ENCODE results near the gene UBAP2. TPM values are rescaled to one million over a fixed set of nuclear protein-coding genes. Genes with fewer than 3 reads are reported as not detected.

Gene UBAP2
- total RNA-seq, 1 donor from 2014 or later = 73.3 TPM

DNA sequence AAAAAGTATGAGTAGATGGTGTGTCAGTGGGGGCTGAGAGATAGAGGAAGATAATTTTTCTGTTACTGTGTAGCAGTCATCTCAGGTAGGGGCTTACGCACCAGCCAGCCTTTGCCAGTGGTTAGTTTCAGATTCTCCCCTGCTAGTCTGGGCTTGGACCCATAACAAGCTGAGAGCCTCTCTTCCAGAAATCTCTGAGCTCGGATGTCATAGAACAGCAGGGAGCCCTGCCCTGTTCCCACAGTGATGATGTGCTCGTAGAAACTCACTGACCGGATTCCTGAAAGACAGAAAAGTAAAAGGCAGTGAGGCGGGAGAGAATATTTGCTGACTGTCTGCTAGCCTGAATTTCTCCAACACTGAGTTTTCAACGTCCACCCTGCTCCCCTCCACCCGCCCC lies 40.6 kb upstream of the UBAP2 start:
- Mint-ChIP-seq H3K27me3 (ENCODE audit: low read depth, unreplicated experiment) (no peaks in the 10 kb centered on the region), H3K9me3 (ENCODE audit: unreplicated experiment) (no peaks in the 10 kb centered on the region), H3K4me1 (ENCODE audit: low read depth, unreplicated experiment) (peaks cover 13% of the 10 kb centered on the region), H3K36me3 (ENCODE audit: low read depth, unreplicated experiment) (peaks cover 11% of the 10 kb centered on the region), H3K27ac (ENCODE audit: unreplicated experiment) (peak overlapping the region; percentile 49), H3K4me3 (ENCODE audit: unreplicated experiment) (no peak overlapping the region)
- DNase-seq (ENCODE audit: low read depth) (peak; percentile 30), FAIRE-seq (no peak)
- TF ChIP-seq EZH2 (IDR thresholded peaks at IDR 0.05; ENCODE audit: insufficient read depth, low read length) = no peak
- TF ChIP-seq, protein P1, sequence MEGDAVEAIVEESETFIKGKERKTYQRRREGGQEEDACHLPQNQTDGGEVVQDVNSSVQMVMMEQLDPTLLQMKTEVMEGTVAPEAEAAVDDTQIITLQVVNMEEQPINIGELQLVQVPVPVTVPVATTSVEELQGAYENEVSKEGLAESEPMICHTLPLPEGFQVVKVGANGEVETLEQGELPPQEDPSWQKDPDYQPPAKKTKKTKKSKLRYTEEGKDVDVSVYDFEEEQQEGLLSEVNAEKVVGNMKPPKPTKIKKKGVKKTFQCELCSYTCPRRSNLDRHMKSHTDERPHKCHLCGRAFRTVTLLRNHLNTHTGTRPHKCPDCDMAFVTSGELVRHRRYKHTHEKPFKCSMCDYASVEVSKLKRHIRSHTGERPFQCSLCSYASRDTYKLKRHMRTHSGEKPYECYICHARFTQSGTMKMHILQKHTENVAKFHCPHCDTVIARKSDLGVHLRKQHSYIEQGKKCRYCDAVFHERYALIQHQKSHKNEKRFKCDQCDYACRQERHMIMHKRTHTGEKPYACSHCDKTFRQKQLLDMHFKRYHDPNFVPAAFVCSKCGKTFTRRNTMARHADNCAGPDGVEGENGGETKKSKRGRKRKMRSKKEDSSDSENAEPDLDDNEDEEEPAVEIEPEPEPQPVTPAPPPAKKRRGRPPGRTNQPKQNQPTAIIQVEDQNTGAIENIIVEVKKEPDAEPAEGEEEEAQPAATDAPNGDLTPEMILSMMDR (IDR thresholded peaks at IDR 0.05; ENCODE audit: insufficient read depth, low read depth, low read length) = no peak
- Histone ChIP-seq H3K79me2 (ENCODE audit: insufficient read depth, low read length) (no peaks in the 10 kb centered on the region), H3K9ac (ENCODE audit: low read length) (peak overlapping the region; percentile 16), H3K36me3 (ENCODE audit: insufficient read depth, low read length) (peaks cover 38% of the 10 kb centered on the region), H3K4me3 (ENCODE audit: insufficient read depth, low read depth, low read length) (no peak overlapping the region), H4K20me1 (ENCODE audit: insufficient read depth, low read length) (peaks cover 2% of the 10 kb centered on the region), H3K27ac (ENCODE audit: low read depth, low read length) (no peak overlapping the region), H2AFZ (ENCODE audit: low read depth, low read length) (no peak overlapping the region), H3K27me3 (ENCODE audit: insufficient read depth, low read length) (no peaks in the 10 kb centered on the region), H3K4me1 (ENCODE audit: insufficient read depth, low read length) (no peaks in the 10 kb centered on the region), H3K9me3 (ENCODE audit: insufficient read depth, low read depth, low read length) (no peaks in the 10 kb centered on the region), H3K4me2 (ENCODE audit: low read length) (no peak overlapping the region)

DNA sequence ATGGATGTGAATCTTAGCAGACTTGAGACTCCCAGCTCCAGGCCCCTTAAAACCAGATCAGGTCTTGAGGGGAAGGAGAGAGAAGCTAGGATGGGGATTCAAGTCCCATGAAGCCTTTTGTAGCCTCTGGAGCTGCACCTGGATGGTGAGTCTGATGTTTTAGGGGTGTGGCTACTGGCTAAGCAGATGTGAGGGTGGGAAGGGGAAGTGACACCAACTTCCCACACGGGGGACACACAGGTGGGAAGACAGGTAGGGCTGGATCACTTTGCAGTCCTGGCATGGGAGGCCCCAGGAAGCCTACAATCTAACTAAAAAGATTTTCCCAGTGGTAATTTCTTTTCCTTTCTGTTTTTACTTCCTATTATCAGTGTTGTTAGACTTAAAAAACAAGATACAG lies 38.7 kb upstream of the UBAP2 start:
- DNase-seq (ENCODE audit: low read depth) (no peak), FAIRE-seq (no peak)
- Mint-ChIP-seq H3K9me3 (ENCODE audit: unreplicated experiment) (no peaks in the 10 kb centered on the region), H3K27ac (ENCODE audit: unreplicated experiment) (no peak overlapping the region), H3K4me1 (ENCODE audit: low read depth, unreplicated experiment) (peaks cover 15% of the 10 kb centered on the region), H3K4me3 (ENCODE audit: unreplicated experiment) (no peak overlapping the region), H3K36me3 (ENCODE audit: low read depth, unreplicated experiment) (peaks cover 15% of the 10 kb centered on the region), H3K27me3 (ENCODE audit: low read depth, unreplicated experiment) (no peaks in the 10 kb centered on the region)
- Histone ChIP-seq H3K4me3 (ENCODE audit: insufficient read depth, low read depth, low read length) (no peak overlapping the region), H3K9me3 (ENCODE audit: insufficient read depth, low read depth, low read length) (no peaks in the 10 kb centered on the region), H2AFZ (ENCODE audit: low read depth, low read length) (no peak overlapping the region), H3K79me2 (ENCODE audit: insufficient read depth, low read length) (no peaks in the 10 kb centered on the region), H3K27me3 (ENCODE audit: insufficient read depth, low read length) (no peaks in the 10 kb centered on the region), H4K20me1 (ENCODE audit: insufficient read depth, low read length) (peaks cover 2% of the 10 kb centered on the region), H3K36me3 (ENCODE audit: insufficient read depth, low read length) (peaks cover 28% of the 10 kb centered on the region), H3K9ac (ENCODE audit: low read length) (no peak overlapping the region), H3K4me1 (ENCODE audit: insufficient read depth, low read length) (no peaks in the 10 kb centered on the region), H3K27ac (ENCODE audit: low read depth, low read length) (no peak overlapping the region), H3K4me2 (ENCODE audit: low read length) (no peak overlapping the region)
- TF ChIP-seq EZH2 (IDR thresholded peaks at IDR 0.05; ENCODE audit: insufficient read depth, low read length) = no peak
- TF ChIP-seq, protein P1 (IDR thresholded peaks at IDR 0.05; ENCODE audit: insufficient read depth, low read depth, low read length) = no peak

DNA sequence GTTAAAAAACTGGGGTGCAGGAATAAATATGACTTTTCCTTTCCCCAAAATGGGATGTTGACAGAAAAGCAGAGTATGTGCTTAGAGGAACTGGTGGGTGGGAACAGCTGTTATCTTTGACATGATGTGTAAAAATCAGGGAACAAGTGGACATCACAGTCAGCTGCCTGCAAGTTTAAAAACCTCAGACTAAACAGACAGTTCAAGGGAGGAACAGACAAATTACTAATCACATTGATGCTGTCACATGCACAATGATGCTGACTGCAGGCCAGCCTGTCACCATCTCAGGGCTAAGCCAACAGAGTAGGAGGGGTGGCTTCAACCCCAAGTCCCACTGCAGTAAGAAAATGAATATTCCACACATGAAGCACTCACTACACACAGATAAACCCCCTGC lies 38.2 kb upstream of the UBAP2 start:
- peaks cover 12% of the 10 kb centered on the region for H3K4me1 Mint-ChIP-seq (ENCODE audit: low read depth, unreplicated experiment)
- Histone ChIP-seq H3K79me2 (ENCODE audit: insufficient read depth, low read length) (no peaks in the 10 kb centered on the region), H3K4me2 (ENCODE audit: low read length) (no peak overlapping the region), H3K4me1 (ENCODE audit: insufficient read depth, low read length) (no peaks in the 10 kb centered on the region), H4K20me1 (ENCODE audit: insufficient read depth, low read length) (peaks cover 2% of the 10 kb centered on the region), H3K4me3 (ENCODE audit: insufficient read depth, low read depth, low read length) (no peak overlapping the region), H3K27ac (ENCODE audit: low read depth, low read length) (no peak overlapping the region), H3K9ac (ENCODE audit: low read length) (no peak overlapping the region), H3K36me3 (ENCODE audit: insufficient read depth, low read length) (peaks cover 28% of the 10 kb centered on the region), H2AFZ (ENCODE audit: low read depth, low read length) (no peak overlapping the region), H3K27me3 (ENCODE audit: insufficient read depth, low read length) (no peaks in the 10 kb centered on the region), H3K9me3 (ENCODE audit: insufficient read depth, low read depth, low read length) (no peaks in the 10 kb centered on the region)
- DNase-seq (ENCODE audit: low read depth) = no peak
- no peaks in the 10 kb centered on the region for H3K9me3 Mint-ChIP-seq (ENCODE audit: unreplicated experiment)
- H3K27me3 Mint-ChIP-seq (ENCODE audit: low read depth, unreplicated experiment) = no peaks in the 10 kb centered on the region
- no peak for TF ChIP-seq EZH2 (IDR thresholded peaks at IDR 0.05; ENCODE audit: insufficient read depth, low read length)
- TF ChIP-seq, protein P1 (IDR thresholded peaks at IDR 0.05; ENCODE audit: insufficient read depth, low read depth, low read length) = no peak
- no peak overlapping the region for H3K4me3 Mint-ChIP-seq (ENCODE audit: unreplicated experiment)
- no peak overlapping the region for H3K27ac Mint-ChIP-seq (ENCODE audit: unreplicated experiment)
- H3K36me3 Mint-ChIP-seq (ENCODE audit: low read depth, unreplicated experiment) = peaks cover 14% of the 10 kb centered on the region
- FAIRE-seq = no peak

Data from astrocyte (in vitro differentiated cells and primary cell).